HTERT RPE-1 (cell line): ENCODE measurements around the gene DALRD3.
"Not testable (repeated sequence)": the region's sequence is repeated elsewhere in the genome, so short reads cannot be mapped to it uniquely, and the experiment has no call there.

Experiments used
- in situ Hi-C: fragments of 300-500 bp; cut with MboI; formaldehyde crosslinking; loops from 4 replicates; pipeline ENCODE4 v1.14.3; 2020; ENCODE audit warnings: low sequenced_read_pairs

Gene DALRD3

GRCh38 chr3:49021813-49022687 lies 3.7 kb upstream of the DALRD3 start, which contains the start of gene NDUFAF3:
NDUFAF3 (plus strand) TSS chr3:49022121; CDS start chr3:49022145, 24 bp downstream.
- in situ Hi-C loops = no loop called here

- in situ Hi-C loops = no loop called here
These were observed 2.9 kb upstream of the DALRD3 start for GRCh38 chr3:49021213-49021812.

- in situ Hi-C loops = no loop called here
These were observed 2.2 kb upstream of the DALRD3 start for GRCh38 chr3:49020330-49021212.

- in situ Hi-C loops = no loop called here
These were observed 1.6 kb upstream of the DALRD3 start for GRCh38 chr3:49019941-49020329.

GRCh38 chr3:49018707-49019006 lies 277 bp upstream of the DALRD3 start:
- in situ Hi-C loops = no loop called here

- in situ Hi-C loops = no loop called here
These were observed 980 bp downstream of the DALRD3 start for GRCh38 chr3:49017229-49017970.

GRCh38 chr3:49016414-49017228 lies 1.8 kb downstream of the DALRD3 start:
- in situ Hi-C loops = no loop called here

GRCh38 chr3:49015765-49016164 lies 2.6 kb downstream of the DALRD3 start:
- in situ Hi-C loops = no loop called here

- in situ Hi-C loops = no loop called here
These were observed 3.3 kb downstream of the DALRD3 start for GRCh38 chr3:49015072-49015471.

- in situ Hi-C loops = no loop called here
These were observed 4.4 kb downstream of the DALRD3 start for GRCh38 chr3:49013738-49014660.

GRCh38 chr3:49013113-49013737 lies 5.2 kb downstream of the DALRD3 start:
- in situ Hi-C loops = no loop called here

- in situ Hi-C loops = no loop called here
These were observed 5.9 kb downstream of the DALRD3 start for GRCh38 chr3:49012441-49013017.

- in situ Hi-C loops = no loop called here
These were observed 9.0 kb downstream of the DALRD3 start for GRCh38 chr3:49009396-49009795.

- in situ Hi-C loops = not testable (repeated sequence)
These were observed 9.8 kb downstream of the DALRD3 start for GRCh38 chr3:49008627-49009026.

- in situ Hi-C loops = no loop called here
These were observed 10.4 kb downstream of the DALRD3 start for GRCh38 chr3:49007771-49008528.

GRCh38 chr3:49007068-49007770 lies 11.2 kb downstream of the DALRD3 start, which contains the start of gene WDR6:
WDR6 (plus strand) TSS chr3:49007391; CDS start chr3:49007432, 41 bp downstream.
- in situ Hi-C loops = no loop called here
